Peyer's patch (tissue), 4 donors: ENCODE results near the gene ZNFX1. TPM values are rescaled to one million over a fixed set of nuclear protein-coding genes. Genes with fewer than 3 reads are reported as not detected.

Experiments
- DNase-seq, 3 donors: peaks; one replicate each; pipeline ENCODE4 v3.0.0-alpha.2; 2017 to 2019
- H3K27ac ChIP-seq, 4 donors: fragments of 200-600 bp; sonication (generic); one replicate each; pipeline ENCODE4 v1.5.1; 2016 to 2019
- H3K27me3 ChIP-seq, 2 donors: fragments of 200-600 bp; sonication (generic); one replicate each; pipeline ENCODE4 v1.5.1; 2019
- H3K36me3 ChIP-seq, 3 donors: fragments of 200-600 bp; sonication (generic); one replicate each; pipeline ENCODE4 v1.5.1; 2016 to 2019
- H3K4me1 ChIP-seq, 4 donors: fragments of 200-600 bp; sonication (generic); one replicate each; pipeline ENCODE4 v1.5.1; 2016 to 2019
- H3K4me3 ChIP-seq, 4 donors: fragments of 200-600 bp; sonication (generic); 1 replicate in 3 of 4; 2 replicates in 1 of 4; pipeline ENCODE4 v1.5.1; 2016 to 2019; ENCODE audit warnings: mild to moderate bottlenecking in 1 of 4
- H3K9me3 ChIP-seq, 4 donors: fragments of 200-600 bp; sonication (generic); one replicate each; pipeline ENCODE4 v1.5.1; 2016 to 2019; ENCODE audit warnings: mild to moderate bottlenecking in 1 of 4
- POLR2A ChIP-seq, 2 donors: fragments of 450-650 bp; IDR thresholded peaks; one replicate each; pipeline ENCODE4 v1.5.1; 2017; ENCODE audit warnings: antibody characterized with exemption in 2 of 2, mild to moderate bottlenecking in 2 of 2, moderate library complexity in 2 of 2
- total RNA-seq, 4 donors: library from RNA; depleted of rRNA; stranded (reverse); fragments of >200 nt; gene quantifications; one replicate each; pipeline ENCODE4 v1.1.0, GENCODE V29; 2016
- TF ChIP-seq, protein P1 (sequence below), 6 experiments: fragments of 450-650 bp in 4 of 6; fragments of 200-600 bp in 2 of 6; sonication (generic) in 1 of 6; IDR thresholded peaks; one replicate each; pipeline ENCODE4 v1.5.1; 2017 to 2019; ENCODE audit warnings: antibody characterized with exemption in 6 of 6, mild to moderate bottlenecking in 3 of 6, moderate library complexity in 1 of 6

ZNFX1 gene
- total RNA-seq, 4 donors from 2014 or later = 33.4 to 40.3 (median 36.4) TPM

DNA sequence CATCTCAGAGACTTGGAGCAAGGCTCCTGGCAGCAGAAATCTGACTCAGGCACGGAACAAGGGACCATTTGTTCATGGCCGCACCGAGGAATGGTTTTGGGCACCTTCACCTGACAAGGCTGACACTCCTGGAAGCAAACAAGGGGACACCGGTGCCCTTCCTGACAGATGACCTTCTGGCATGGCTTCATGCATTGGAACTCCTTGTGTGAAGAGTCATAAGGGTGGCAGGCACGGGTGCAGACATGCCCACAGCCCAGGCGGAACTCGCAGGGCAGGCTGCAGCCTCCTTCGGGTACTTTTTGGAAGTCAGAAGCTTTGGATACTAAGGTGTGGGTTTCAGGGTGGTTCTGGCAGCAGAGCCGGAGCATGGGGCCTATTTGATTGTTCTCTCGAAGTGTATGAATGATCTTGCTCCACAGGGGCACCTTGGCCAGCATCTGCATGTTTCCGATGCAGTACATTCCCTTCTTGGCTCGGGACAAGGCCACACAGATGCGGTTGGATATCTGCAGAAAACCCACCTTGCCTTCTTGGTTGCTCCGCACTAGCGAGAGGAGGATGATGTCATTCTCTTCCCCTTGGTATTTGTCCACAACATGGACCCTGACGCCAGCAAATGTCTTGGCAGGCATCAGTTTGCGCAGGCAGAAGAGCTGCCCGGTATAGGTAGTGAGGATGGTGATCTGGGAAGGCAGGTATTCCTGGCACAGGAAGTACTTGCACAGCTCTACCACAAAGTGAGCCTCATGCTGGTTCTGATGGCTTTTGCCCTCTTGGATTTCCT, 28.8 kb downstream of the ZNFX1 start:
- Histone ChIP-seq H3K27me3 (no peaks in the 10 kb centered on the region), H3K9me3 (no peaks in the 10 kb centered on the region), H3K36me3 (peaks cover 0 to 97% (median 0%) of the 10 kb centered on the region in 3 donors), H3K4me1 (peaks cover 0 to 4% (median 0%) of the 10 kb centered on the region in 4 donors), H3K27ac (no peak overlapping the region), H3K4me3 (no peak overlapping the region)
- DNase-seq = no peak
- TF ChIP-seq POLR2A (IDR thresholded peaks at IDR 0.05) = no peak
- TF ChIP-seq, protein P1, sequence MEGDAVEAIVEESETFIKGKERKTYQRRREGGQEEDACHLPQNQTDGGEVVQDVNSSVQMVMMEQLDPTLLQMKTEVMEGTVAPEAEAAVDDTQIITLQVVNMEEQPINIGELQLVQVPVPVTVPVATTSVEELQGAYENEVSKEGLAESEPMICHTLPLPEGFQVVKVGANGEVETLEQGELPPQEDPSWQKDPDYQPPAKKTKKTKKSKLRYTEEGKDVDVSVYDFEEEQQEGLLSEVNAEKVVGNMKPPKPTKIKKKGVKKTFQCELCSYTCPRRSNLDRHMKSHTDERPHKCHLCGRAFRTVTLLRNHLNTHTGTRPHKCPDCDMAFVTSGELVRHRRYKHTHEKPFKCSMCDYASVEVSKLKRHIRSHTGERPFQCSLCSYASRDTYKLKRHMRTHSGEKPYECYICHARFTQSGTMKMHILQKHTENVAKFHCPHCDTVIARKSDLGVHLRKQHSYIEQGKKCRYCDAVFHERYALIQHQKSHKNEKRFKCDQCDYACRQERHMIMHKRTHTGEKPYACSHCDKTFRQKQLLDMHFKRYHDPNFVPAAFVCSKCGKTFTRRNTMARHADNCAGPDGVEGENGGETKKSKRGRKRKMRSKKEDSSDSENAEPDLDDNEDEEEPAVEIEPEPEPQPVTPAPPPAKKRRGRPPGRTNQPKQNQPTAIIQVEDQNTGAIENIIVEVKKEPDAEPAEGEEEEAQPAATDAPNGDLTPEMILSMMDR (IDR thresholded peaks at IDR 0.05) = no peak

DNA sequence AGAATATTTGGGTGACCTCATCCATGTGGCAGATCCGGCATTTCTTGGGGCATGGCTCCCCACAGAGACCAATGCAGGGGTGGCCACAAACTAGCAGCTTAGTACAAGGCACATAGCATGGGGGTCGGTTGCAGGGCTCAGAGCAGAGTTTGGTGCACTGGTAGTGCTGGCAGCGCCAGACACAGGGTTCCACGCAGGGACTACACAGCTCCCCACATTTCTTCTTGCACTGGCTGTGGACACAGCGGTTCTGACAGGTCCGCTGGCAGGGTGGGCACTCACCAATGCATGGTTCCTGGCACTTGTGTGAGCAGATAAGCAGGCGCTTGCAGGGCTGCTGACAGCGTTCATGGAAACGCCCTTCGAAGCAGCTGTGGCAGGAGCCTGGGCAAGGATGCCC, 29.6 kb downstream of the ZNFX1 start:
- H3K9me3 ChIP-seq = no peaks in the 10 kb centered on the region
- TF ChIP-seq, protein P1 (IDR thresholded peaks at IDR 0.05) = no peak
- TF ChIP-seq POLR2A (IDR thresholded peaks at IDR 0.05) = no peak
- H3K27ac ChIP-seq = no peak overlapping the region
- H3K4me1 ChIP-seq = peaks cover 0 to 4% (median 0%) of the 10 kb centered on the region in 4 donors
- no peak for DNase-seq
- H3K4me3 ChIP-seq = no peak overlapping the region
- no peaks in the 10 kb centered on the region for H3K27me3 ChIP-seq
- H3K36me3 ChIP-seq = peaks cover 0 to 97% (median 0%) of the 10 kb centered on the region in 3 donors

DNA sequence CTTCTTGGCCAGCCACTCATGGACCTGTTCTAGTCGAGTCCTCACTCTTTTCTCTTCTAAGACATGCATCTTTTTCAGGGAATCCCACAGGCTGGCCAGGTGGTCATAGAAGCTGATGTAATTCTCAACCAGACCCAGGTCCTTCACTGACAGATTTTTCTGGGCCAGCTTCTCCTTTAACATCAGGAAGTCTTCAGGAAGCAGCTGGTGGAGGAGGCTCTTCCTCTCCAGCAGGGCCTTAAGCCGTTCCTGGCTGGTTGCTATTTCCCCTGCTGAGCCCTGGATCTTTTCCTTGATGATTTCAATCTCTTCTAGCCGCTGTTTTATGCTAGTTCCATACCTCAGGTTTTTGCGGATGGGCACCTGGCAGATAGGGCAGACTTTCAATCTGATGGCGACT, 30.1 kb downstream of the ZNFX1 start:
- no peaks in the 10 kb centered on the region for H3K27me3 ChIP-seq
- H3K9me3 ChIP-seq = no peaks in the 10 kb centered on the region
- no peak for DNase-seq
- no peak overlapping the region for H3K27ac ChIP-seq
- TF ChIP-seq, protein P1 (IDR thresholded peaks at IDR 0.05) = no peak
- no peak for TF ChIP-seq POLR2A (IDR thresholded peaks at IDR 0.05)
- peaks cover 0 to 97% (median 0%) of the 10 kb centered on the region in 3 donors for H3K36me3 ChIP-seq
- H3K4me1 ChIP-seq = peaks cover 0 to 4% (median 0%) of the 10 kb centered on the region in 4 donors
- H3K4me3 ChIP-seq = no peak overlapping the region

DNA sequence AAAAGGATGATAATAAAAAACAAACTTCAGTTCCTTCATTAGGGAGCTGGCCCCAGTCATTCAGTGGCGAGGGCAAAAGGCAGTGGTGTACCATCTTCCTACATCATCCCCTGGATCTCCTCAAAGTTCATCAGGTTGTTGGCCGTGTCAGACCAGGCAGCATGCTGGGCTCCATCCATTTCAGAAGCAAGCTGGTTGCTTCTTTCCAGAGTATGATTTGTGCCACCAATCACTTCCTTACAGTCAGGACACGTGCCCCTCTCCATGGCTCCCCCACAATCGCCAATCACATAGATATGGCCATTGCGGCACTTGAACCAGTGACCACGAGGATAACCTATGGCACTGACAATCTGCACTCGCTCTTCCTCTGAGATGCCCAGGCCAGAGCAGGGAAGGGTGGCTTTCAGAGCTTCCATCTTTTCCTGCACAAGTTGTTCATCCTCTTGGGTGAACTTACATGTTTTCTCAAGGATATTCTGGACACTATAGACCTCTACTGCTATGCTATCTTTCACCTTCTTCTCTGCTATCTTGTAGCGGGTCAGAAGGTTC, 30.6 kb downstream of the ZNFX1 start:
- Histone ChIP-seq H3K4me3 (no peak overlapping the region), H3K4me1 (peaks cover 0 to 4% (median 0%) of the 10 kb centered on the region in 4 donors), H3K9me3 (no peaks in the 10 kb centered on the region), H3K36me3 (peaks cover 0 to 97% (median 0%) of the 10 kb centered on the region in 3 donors), H3K27ac (no peak overlapping the region), H3K27me3 (no peaks in the 10 kb centered on the region)
- DNase-seq = no peak
- TF ChIP-seq POLR2A (IDR thresholded peaks at IDR 0.05) = no peak
- TF ChIP-seq, protein P1 (IDR thresholded peaks at IDR 0.05) = no peak

DNA sequence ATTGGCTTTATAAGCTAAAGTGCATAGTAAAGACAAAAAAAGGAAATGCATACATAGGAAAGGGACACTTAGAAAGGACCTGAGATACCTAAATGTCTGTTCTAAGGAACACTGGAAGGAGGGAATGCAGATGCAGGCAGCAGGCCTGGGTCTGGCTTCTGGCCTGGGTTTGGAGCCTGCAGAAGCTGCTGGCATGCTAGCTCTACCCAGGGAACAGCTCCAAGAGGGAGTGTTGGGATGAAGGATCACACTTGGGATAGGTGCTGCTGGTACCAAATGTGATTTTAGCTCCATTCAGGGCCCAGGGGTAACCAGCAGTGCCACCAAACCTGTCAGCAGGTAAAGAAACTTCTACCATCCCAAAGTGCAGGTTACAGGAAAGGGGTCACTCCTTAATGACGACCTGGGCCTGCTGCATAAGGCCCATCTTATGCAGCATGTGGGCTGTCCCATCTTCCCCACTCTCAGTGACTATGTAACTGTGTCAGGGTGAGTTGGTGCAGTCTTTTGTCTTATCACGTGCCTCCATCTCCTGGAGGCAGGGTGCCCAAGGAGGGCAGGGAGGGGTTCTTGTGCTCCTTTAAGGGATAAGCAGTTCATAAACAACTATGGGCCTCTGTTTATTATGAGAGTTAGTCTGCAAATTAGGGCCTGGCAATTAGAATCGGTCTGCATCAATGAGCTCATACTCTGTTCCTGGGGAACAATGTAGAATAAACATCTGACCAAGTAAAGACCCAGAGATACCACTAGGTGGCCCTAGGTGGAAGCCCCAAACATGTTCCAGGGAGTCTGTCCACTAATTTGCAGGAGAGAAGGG, 31.7 kb downstream of the ZNFX1 start:
- Histone ChIP-seq H3K4me1 (peaks cover 0 to 4% (median 0%) of the 10 kb centered on the region in 4 donors), H3K36me3 (peaks cover 0 to 97% (median 0%) of the 10 kb centered on the region in 3 donors), H3K27me3 (no peaks in the 10 kb centered on the region), H3K27ac (peak overlapping the region in 1 of 4 donors; percentile 18), H3K4me3 (no peak overlapping the region), H3K9me3 (no peaks in the 10 kb centered on the region)
- TF ChIP-seq, protein P1 (IDR thresholded peaks at IDR 0.05) = peak; percentile 40 to 70 (median 58)
- TF ChIP-seq POLR2A (IDR thresholded peaks at IDR 0.05) = no peak
- DNase-seq = no peak
